GM21423 (cell line): ENCODE data around the gene SPDYE4.
A peak's percentile ranks its signal among the peaks of the same experiment; 100 is the strongest.
"Not testable (repeated sequence)": the region's sequence is repeated elsewhere in the genome, so short reads cannot be mapped to it uniquely, and the experiment has no call there.

Experiments
- ATAC-seq: cut with Tn5 transposase; IDR thresholded peaks from one replicate; pipeline ENCODE4 v1.9.1; 2021; ENCODE audit warnings: mild to moderate bottlenecking, moderate library complexity; ENCODE audit not compliant: unreplicated experiment

SPDYE4 gene

GRCh38 chr17:8758137-8758596 lies at the start of gene SPDYE4:
SPDYE4 (minus strand) TSS chr17:8758546; CDS start chr17:8758382, 164 bp downstream.
- ATAC-seq = no peak

- ATAC-seq = peak; percentile 91
Measured at GRCh38 chr17:8806926-8807550, 48.7 kb upstream of the SPDYE4 start.

DNA sequence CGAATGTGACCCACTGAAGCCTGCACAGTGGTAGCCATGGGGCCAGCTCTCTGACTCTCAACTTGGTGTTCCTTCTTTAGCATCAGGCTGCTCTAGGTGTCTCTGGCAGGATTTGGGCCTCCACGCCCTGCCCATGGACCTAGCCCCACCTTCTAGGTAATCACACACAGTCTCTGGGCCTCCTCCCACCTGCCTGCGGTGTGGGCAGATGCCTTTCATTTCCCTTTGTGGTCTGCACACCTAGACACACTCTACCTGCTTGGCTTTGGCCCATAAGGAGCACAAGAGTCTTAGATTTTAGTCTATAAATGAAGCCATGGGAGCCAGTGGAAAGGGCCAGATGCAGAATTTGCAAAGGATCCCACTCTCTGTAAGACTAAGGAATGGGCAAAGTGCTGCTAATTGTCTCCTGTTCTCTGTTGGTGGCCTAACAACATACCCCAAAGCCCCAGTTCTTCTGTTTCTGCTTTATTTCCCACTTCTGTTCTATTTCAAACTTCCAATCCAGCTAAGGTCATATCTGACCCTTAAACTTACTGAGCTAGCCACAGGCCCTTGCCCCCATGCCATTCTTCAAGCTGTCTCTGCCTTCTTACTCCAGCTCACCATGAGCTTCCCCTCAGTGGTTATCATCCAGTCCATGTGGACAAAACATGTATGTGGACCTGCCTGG lies 48.0 kb upstream of the SPDYE4 start:
- no peak for ATAC-seq

GRCh38 chr17:8805396-8805795 lies 47.0 kb upstream of the SPDYE4 start:
- ATAC-seq = not testable (repeated sequence)

DNA sequence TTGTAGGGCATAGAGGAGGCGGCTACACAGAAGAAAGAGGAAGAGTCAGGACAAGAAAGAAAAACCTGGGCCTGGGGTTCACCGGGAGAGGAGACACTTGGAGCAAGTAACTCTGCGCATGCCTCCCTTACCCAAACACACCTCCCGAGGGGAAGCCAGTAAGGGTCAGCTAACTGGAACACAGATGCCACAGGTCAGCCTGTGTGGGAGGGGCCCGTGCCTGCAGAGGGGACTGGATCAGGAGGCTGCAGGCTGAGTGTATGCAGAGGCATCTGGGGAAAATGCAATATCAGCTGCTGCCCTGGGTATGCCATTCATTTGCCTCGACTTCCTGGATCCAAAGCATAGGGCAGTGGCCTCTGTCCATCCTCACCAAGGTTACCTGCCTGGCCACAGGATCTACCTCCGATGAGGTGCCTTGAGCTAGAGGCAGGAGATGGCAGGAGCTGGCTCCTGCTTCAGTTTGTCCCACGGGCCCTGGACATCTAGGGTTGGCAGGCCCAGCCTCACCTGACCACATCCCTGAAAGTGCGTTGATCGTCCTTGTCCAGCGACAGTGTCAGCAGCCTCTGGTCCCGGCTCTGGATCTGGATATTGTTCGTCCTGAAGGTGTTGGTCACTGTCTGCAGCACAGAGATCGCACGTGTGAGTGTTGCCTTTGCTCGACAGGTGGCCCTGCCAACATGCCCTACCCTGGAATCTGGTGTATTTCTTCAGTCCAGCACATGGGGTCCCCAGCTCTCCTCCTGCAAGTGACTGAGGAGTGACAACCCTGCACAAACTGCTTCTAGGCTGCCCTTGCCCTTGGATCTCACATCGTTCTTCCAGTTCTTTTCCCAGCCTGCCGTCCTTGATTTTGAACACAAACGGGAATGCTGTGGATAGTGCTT lies 45.4 kb upstream of the SPDYE4 start:
- no peak for ATAC-seq

DNA sequence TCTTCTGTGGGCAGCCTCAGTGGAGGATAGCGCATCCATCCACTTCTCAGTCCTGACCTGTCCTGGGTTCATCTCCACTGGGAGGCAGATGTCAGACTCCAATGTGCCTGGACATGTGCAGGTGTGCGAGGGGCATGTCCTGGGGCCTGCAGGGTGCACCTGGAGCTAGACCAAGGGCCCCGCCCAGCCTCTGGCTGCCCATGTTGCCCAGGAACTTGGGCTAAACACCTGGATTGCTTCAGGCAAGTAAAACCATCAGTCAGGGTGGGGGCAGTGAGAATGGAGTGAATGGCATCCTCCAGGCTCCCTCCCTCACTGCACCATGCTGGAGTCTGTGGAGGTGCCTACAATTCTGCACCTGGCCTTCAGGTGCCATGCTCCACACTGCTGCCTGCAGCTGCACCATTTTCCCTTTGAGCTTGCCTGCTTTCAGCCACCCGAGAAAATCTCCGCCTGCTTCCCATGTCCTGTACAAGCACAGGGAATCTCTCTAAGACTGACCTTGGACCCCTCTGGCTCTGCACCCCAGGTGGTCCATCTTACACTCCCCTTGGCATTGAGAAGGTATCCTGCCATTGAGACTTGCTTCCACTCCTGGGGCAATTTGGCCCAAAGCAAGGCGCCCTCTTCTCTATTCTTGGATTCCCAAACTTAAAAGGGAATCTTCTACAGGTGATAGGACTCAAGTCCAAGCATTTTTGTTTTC lies 42.9 kb upstream of the SPDYE4 start:
- no peak for ATAC-seq

DNA sequence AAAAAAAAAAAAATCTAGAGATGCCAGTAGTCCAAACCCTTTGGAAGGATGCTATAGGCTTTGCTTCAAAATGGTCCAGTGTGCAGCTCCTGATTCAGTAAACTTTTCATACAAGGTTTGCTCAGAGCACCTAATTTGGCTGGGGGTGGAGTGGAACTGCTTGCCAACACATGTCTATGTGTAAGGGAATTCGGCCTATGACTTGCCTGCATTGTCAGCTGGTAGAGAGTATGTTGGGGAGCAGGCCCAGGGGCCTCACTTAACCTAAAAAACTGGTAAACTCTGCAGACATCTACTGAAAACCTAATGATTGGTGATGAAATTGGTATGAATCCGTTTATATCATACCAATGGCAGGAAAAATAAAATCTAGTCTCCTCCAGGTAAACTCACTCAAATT lies 42.3 kb upstream of the SPDYE4 start:
- no peak for ATAC-seq

GRCh38 chr17:8799570-8800212 lies 41.3 kb upstream of the SPDYE4 start:
- no peak for ATAC-seq

GRCh38 chr17:8798846-8799569 lies 40.7 kb upstream of the SPDYE4 start, which contains the start of gene MFSD6L:
MFSD6L (minus strand) TSS chr17:8799365; CDS start chr17:8799120, 245 bp downstream.
- no peak for ATAC-seq

DNA sequence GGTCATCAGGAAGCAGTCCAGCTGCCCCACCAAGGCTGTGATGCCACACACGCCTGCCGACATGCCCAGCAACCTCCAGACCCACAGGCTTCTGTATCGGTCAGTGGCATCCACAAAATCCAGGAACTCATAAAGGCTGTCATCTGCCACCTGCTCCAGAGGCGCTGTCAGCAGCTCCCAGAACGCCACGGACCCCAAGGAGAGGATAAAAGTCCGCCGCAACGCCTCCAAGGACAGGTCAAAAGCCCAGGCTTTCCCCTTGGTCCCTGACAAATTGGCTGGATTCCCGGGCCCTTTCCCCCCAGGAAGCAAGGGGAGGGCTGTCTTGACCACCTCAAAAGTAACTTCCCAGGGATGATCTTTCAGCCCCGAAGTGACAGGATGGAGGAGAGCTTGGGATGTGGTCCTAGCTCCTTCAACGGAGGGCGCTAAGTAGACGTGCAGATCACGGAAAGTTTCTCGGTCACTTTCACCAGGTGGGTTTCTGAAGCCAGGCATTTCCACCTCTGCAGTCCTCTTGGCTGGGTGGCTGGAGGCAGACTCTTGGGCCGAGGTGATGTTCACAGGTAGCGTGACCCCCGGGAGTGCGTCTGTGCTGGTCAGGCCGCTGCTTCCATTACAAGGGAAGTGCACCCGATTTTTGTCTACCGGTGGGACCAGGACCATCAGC lies 40.0 kb upstream of the SPDYE4 start:
- ATAC-seq = no peak

DNA sequence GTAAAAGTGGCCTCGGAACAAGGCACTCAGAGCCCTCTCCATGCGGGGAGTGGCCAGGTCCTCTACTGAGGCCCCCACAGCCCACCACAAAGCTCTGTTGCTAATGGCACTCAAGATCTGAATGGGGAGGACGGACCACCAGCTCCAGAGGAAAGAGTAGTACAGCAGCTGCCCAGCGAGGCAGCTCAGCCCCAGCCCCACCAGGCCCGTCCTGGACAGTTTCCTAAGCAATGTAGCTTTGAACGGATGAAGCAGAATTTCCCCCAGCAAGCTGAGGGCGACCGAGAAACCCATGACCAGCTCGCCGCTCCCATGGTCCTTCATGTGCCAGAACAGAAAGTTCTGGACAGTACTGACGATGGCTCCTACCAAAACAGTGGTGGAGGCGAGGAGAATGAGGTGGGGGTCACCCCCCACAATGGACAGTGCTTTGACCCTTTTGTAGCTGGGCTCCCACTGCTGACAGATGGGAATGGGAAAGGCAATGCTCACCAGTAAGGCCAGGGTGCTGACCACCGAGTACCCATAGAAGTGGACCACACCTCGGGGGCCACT lies 39.4 kb upstream of the SPDYE4 start:
- no peak for ATAC-seq

DNA sequence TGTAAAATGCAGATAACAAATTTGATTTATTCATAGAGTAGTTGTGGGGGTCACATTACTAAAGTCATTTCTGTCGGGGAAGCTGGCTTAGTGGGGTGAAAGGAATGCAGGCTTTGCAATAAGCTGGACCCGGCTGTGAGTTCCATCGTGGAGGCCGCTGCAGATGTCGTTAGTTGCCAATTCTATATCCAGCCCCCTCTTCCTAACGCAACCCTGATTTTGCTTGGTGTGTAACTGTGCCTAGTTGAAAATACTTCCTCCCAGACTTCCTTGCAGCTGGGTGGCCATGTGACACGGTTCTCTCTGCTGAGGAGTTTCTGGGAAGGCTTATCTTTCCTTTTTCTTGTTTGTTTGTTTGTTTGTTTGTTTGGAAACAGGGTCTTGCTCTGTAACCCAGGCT lies 36.3 kb upstream of the SPDYE4 start:
- ATAC-seq = no peak

DNA sequence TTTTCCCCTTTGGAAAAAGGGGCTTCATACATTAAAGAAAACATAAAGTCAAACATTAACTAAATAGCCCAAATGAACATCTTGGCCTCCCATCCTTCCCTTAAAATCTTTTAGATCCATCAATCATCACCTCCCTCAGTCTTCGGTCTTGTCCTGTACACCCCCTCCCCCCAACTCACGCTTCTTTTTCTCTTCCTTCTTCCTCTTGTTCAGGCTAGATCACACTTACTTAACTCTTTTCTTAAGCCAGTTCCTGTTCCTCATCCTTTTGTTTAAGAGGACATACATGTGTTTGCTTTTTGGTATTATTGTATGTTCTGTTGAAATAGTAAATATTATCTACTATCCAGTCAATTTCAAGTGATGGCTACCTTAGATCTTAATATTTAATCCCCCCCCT lies 35.3 kb upstream of the SPDYE4 start:
- ATAC-seq = no peak

DNA sequence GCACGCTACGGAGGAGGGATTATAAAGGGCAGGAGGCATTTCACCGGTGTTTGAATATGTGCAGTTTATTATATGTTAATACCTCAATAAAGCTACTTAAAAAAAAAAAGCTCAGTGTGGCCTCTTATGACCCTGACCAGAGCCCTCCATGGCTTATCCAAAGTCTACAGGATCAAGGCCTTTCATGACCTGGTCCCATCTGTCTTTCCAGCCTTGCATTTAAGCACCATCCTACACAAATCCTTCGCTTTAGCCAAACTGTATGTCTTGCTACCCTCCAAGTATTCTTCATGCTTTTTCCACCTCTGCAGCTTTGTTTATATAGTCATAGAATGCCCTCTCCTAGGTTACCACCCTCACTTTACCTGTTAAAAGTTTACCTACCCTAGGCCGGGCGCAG lies 34.3 kb upstream of the SPDYE4 start:
- ATAC-seq = no peak

- no peak for ATAC-seq
Measured at GRCh38 chr17:8791910-8792270, 33.5 kb upstream of the SPDYE4 start.

GRCh38 chr17:8791248-8791909 lies 33.0 kb upstream of the SPDYE4 start:
- no peak for ATAC-seq

DNA sequence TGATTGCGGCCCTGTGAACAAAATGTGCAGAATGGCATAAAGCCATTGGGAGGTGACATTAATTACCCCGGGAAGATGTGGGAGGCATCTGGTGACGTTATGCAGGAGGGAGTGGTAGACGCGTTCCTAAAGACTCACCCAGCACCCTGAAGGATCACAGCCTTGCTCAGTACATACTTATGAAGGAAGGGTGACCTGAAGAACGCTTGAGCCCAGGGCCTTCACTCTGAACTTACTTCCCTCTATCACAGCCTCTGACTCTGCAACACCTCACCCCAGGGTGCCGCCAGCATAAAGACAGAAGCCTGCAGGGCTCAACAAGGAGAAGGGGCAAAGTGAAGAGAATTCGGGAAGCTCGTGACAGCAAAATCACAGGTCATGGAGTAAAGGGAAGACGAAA lies 31.4 kb upstream of the SPDYE4 start:
- no peak for ATAC-seq

DNA sequence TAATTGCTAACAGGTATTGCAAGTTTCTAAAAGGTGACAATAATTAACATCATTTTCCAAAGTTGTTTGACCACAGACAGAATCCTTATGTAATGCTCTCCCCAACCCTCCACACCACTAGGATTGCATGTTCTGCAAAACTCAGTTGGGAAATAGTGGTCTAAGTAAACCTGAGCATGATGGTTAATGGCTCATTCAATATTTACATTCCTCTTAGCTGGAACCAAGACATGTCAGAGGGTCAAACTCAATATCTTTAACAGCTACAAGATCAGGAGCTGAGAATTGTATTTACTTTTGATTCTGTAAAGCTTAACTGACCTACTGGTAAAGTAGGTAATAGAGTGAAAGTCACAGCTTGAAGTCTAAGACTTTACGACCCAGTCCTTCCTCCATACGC lies 30.7 kb upstream of the SPDYE4 start:
- no peak for ATAC-seq
